GM12891 (cell line): Measurements from ENCODE around the gene AMHR2.

Experiments used
- PAX5 ChIP-seq: IDR thresholded peaks from 2 replicates; pipeline ENCODE4 v1.6.1; 2011; ENCODE audit warnings: low read length, moderate library complexity, mild to moderate bottlenecking; ENCODE audit not compliant: insufficient read depth, severe bottlenecking
- POLR2A ChIP-seq: IDR thresholded peaks from 2 replicates; pipeline ENCODE4 v1.6.1; 2011; ENCODE audit warnings: low read depth, low read length, control low read depth
- POLR2AphosphoS5 ChIP-seq: IDR thresholded peaks from 2 replicates; pipeline ENCODE4 v1.6.1; 2011; ENCODE audit warnings: low read depth, low read length, control low read depth
- POU2F2 ChIP-seq: IDR thresholded peaks from 2 replicates; pipeline ENCODE4 v1.6.1; 2011; ENCODE audit warnings: low read depth, mild to moderate bottlenecking, control low read depth, low read length, moderate library complexity
- SPI1 ChIP-seq: IDR thresholded peaks from 2 replicates; pipeline ENCODE4 v1.6.1; 2011; ENCODE audit warnings: low read depth, low read length, control low read depth
- TAF1 ChIP-seq: IDR thresholded peaks from 2 replicates; pipeline ENCODE4 v1.6.1; 2011; ENCODE audit warnings: low read depth, low read length, control low read depth

GRCh38 chr12:53427905-53428594, 4.4 kb downstream of the AMHR2 start:
- TF ChIP-seq SPI1: no peak
- TF ChIP-seq POLR2AphosphoS5: no peak
- TF ChIP-seq POLR2A: no peak
- TF ChIP-seq TAF1: no peak
- no peak for TF ChIP-seq POU2F2
- TF ChIP-seq PAX5: no peak
